Regular cardiac myocyte (primary cell): ENCODE results near the gene CCDC169. TPM values are rescaled to one million over a fixed set of nuclear protein-coding genes. Genes with fewer than 3 reads are reported as not detected.

ENCODE experiments used
- total RNA-seq: library from RNA; depleted of rRNA; stranded (reverse); fragments of >200 nt; gene quantifications from 2 replicates; pipeline ENCODE4 v1.2.3, GENCODE V29; 2014

Gene CCDC169
- 1.3 and 2.8 TPM in 2 replicates for total RNA-seq

DNA sequence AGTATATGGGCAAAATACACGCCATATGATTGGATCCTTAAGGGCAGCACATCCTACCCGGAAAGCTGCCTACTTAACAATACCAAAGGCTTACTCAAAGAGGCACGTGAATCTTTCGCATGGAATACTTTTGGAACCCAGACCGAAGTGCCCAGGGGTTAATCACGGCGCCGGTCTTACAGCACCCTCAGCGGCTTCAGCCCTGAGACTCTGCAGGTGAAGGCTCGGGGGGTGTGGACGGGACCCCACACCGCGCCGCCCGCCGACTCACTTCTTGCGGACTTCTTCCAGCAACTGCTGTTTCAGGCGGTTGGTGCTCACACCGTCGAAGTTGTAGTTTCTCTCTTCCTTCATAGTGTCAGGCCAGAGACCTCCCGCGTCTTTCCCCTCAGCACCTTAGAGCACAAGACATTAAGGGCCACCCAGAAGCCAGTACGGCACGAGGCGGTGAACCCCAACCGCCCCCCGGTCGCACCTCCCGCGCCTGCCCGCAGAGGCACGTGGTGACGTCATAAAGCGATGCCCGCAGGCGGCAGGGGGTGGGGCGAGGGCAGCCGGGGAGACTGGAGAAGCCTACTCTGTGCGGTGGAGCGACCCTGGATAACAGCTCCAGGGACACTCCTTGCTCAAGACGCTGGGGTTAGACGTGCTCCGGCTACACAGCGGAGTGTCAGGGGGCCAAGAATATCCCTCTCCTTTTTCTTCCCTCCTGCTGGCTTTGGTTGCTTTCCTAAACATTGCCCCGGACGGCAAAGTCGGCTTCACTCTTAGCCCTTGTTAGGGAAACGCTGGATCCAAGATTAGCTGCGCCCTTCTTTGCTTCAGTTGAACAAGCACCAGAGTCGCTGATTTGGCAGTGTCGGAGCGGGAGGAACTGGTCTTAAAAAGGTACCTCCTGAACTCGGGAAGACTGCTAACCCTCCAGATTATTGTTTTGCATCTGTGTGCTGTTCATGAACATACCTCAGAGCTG is at the start of gene CCDC169:
Gene CCDC169, minus strand, starts transcription at position 449 of the 973 bp plus-strand sequence. Its CDS starts 95 bp downstream, at position 354.

DNA sequence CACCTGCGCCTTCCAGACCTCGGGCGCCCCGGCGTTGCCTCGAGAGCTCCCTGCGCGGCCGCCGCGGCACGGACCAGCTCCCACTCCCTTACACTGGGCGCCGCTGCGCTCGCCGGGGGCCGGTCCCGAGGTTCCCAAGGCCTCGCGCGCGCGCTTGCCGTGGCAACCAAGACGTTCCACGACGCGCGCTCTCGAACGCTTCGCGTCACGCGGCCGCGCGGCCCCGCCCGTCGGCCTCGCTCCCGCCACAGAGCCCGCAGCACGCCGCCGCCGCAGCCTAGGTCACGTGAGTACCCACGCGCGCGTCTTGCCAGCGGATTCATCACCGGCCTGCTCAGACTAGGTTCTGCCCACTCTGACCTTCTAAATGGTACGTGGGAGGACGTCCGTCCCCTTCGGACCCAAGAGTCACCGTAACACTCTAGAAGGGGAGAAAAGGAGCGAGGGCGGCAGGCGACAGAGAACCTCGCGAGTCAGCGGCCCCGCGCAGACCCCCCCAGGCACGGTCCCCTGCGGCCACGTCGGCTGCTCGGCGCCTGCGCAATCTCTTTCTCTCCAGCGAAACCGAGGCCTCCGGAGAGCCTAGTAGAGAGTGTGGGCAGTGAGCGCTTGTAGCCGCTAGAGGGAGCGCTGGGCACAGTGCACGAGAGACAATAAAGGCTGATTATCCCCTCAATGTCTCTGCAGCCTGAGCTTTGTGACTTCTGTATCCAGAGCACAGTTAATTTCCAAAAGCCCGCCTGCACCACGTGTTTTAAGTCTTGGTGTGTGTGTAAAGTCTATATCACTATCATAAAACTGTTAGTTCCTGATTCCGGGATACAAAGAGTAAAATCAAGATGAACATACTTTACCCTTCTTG is 48.8 kb upstream of the CCDC169 start, which contains the start of gene SPART:
Gene SPART, minus strand, starts transcription at position 173 of the 862 bp plus-strand sequence. CDS start 10,564 bp downstream, outside the sequence.

DNA sequence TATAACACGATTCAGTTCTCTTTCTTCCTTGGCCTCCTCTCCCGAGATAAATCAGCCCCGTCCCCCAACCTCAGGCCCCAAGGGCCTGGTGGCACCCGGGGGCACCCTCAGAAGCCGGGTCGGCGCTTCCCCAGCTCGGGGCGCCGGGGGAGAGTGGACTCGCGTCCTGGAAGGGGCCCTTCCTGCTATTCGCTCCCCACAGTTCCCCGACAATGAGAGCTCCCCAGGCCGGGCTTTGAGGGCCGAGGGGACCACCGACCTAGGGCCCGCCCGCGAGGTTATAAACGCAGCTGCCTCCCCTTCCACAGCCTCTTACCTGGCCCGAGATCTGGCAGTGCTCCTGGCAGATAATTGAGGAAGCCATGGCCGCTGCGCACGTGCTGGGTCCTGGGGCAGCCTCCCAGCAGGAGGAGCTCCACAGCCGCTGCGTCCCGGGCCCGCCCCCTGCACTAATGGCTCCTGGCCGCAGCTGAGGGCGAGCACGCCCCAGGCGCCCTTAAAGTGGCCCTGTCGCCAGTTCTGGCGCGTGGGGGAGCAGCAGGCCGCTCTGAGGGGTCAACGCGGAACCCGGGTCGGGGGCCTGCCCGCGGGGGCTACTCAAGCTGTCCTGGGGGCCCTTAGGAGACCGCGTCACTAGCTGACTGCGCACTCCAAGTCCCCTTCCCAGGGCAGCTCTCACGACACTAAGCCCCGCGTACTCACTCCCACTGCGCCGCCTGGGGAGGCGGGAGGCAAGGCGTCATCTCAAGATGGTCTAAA is 83.3 kb downstream of the CCDC169 start, which contains the start of gene SOHLH2:
Gene SOHLH2, minus strand, starts transcription at position 394 of the 759 bp plus-strand sequence. Its CDS starts 30 bp downstream, at position 364.

Other genes starting within 250 kb of the CCDC169 start
- 2.1 and 4.2 TPM in 2 replicates for gene DCLK1, start 166.4 kb downstream of the CCDC169 start, total RNA-seq
- gene SOHLH2, start 83.3 kb downstream of the CCDC169 start, total RNA-seq: 0.28 TPM in 1 of 2 replicates, not detected in the other
- 69.2 and 101 TPM in 2 replicates for gene SPART, start 48.6 kb upstream of the CCDC169 start, total RNA-seq
- gene CCNA1, start 134.7 kb upstream of the CCDC169 start, total RNA-seq: 11.3 and 12.8 TPM in 2 replicates